ENCODE results near the gene ABHD6.
A peak's percentile ranks its signal among the peaks of the same experiment; 100 is the strongest.
"Not testable (repeated sequence)": the region's sequence is repeated elsewhere in the genome, so short reads cannot be mapped to it uniquely, and the experiment has no call there.

Gene ABHD6

GRCh38 chr3:58270485-58270884 lies 32.9 kb downstream of the ABHD6 start:
- no peak overlapping the region for H3K27ac ChIP-seq
- ChIA-PET POLR2A (ENCODE audit: low non-redundant PET) (no interaction called here), CTCF (no interaction called here)
- DNase-seq (ENCODE audit: low spot score): no peak
- TF ChIP-seq CTCF (conservative IDR thresholded peaks at IDR 0.05; ENCODE audit: low read depth): no peak

- CTCF ChIA-PET: interaction anchor here (0.6 kb wide), 2 partner anchors 50 to 95 kb away, joined by 3 to 5 read pairs; no protein-coding TSS in a partner anchor
- POLR2A ChIA-PET (ENCODE audit: low non-redundant PET): no interaction called here
- DNase-seq (ENCODE audit: low spot score): peak; percentile 76
- peak overlapping the region; percentile 65 for H3K27ac ChIP-seq
- no peak for TF ChIP-seq CTCF (conservative IDR thresholded peaks at IDR 0.05; ENCODE audit: low read depth)
Measured at GRCh38 chr3:58271901-58272501, 34.4 kb downstream of the ABHD6 start.

GRCh38 chr3:58272891-58273290 lies 35.3 kb downstream of the ABHD6 start:
- no peak for TF ChIP-seq CTCF (conservative IDR thresholded peaks at IDR 0.05; ENCODE audit: low read depth)

GRCh38 chr3:58273362-58273761 lies 35.8 kb downstream of the ABHD6 start:
- CTCF ChIA-PET; H3K27ac ChIP-seq; POLR2A ChIA-PET (ENCODE audit: low non-redundant PET); DNase-seq (ENCODE audit: low spot score): not testable (repeated sequence)

More at GRCh38 chr3:58272891-58273290, 35.3 kb downstream of the ABHD6 start:
- no peak for DNase-seq (ENCODE audit: low spot score)
- ChIA-PET CTCF (no interaction called here), POLR2A (ENCODE audit: low non-redundant PET) (no interaction called here)
- H3K27ac ChIP-seq: no peak overlapping the region

GRCh38 chr3:58274027-58274614 lies 36.5 kb downstream of the ABHD6 start:
- no peak for DNase-seq (ENCODE audit: low spot score)

GRCh38 chr3:58281069-58281468 lies 43.5 kb downstream of the ABHD6 start:
- DNase-seq (ENCODE audit: low spot score): no peak
- CTCF ChIA-PET: no interaction called here
- no peak for TF ChIP-seq CTCF (conservative IDR thresholded peaks at IDR 0.05; ENCODE audit: low read depth)
- POLR2A ChIA-PET (ENCODE audit: low non-redundant PET): no interaction called here
- H3K27ac ChIP-seq: no peak overlapping the region

More at GRCh38 chr3:58274027-58274614, 36.5 kb downstream of the ABHD6 start:
- CTCF ChIA-PET: no interaction called here
- TF ChIP-seq CTCF (conservative IDR thresholded peaks at IDR 0.05; ENCODE audit: low read depth): no peak
- POLR2A ChIA-PET (ENCODE audit: low non-redundant PET): no interaction called here
- H3K27ac ChIP-seq: no peak overlapping the region

GRCh38 chr3:58285334-58285733 lies 47.7 kb downstream of the ABHD6 start:
- H3K27ac ChIP-seq: no peak overlapping the region
- TF ChIP-seq CTCF (conservative IDR thresholded peaks at IDR 0.05; ENCODE audit: low read depth): no peak
- POLR2A ChIA-PET (ENCODE audit: low non-redundant PET): no interaction called here
- CTCF ChIA-PET: interaction anchor here (0.7 to 1.0 kb wide), 2 partner anchors 106 to 298 kb away, joined by 3 read pairs; no protein-coding TSS in a partner anchor
- no peak for DNase-seq (ENCODE audit: low spot score)
